ENCODE measurements around the gene ASNSD1. TPM values are rescaled to one million over a fixed set of nuclear protein-coding genes. Genes with fewer than 3 reads are reported as not detected.
"Not testable (repeated sequence)": the region's sequence is repeated elsewhere in the genome, so short reads cannot be mapped to it uniquely, and the experiment has no call there.

ASNSD1 gene
- total RNA-seq, 2 donors from 2014 or later: 52.1 to 59.1 TPM

DNA sequence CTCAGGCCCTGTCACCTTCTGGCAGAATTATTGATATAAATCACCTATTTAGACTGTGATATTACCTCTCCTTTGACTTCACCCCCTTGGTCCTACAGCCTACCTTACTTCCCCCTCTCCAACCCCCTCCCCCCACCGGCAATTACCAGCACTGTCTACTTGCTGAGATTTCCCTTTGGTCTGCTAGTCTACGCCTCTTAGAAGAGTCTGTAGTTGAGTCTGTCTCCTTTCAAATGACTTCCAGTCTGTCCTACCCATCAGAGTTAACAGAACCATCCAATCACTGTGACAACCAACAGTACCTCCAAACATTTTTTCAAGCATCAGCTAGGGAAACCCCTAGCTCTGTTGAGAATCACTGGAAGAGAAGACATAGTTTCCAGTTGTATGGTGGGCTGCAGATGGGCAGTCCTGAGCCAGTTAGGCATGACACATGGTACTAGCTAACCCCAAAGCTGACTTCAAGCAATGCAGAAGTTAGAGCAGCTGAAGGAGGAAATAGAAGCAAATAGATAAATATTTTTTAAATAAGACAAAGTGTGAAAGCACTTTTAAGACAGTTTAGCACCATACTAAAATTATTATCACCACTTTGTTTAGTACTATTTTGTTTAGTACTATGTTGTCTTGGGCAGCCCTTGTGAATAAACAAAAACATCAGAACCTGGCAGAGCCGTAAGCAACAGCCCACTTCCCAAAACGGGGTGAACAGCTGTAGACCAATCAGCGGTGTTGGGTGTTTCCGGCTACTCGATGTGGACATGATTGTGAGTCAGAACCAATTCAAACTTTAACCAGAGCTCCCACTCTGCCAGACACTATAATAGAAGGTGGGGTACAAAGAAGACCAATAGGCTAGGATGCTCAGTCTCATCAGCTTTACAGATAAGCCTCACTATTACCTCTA, 2.7 kb upstream of the ASNSD1 start:
- DNase-seq: no peak
- Mint-ChIP-seq H3K27me3 (ENCODE audit: low read depth) (no peaks in the 10 kb centered on the region), H3K36me3 (ENCODE audit: insufficient read depth in 2 of 2) (peaks cover 0 to 2% of the 10 kb centered on the region in 2 donors), H3K4me1 (ENCODE audit: low read depth) (peaks cover 36% of the 10 kb centered on the region), H3K9me3 (peaks cover 0 to 2% of the 10 kb centered on the region in 2 donors), H3K27ac (peak overlapping the region; percentile 33), H3K4me3 (peak overlapping the region; percentile 53 to 56)
- ATAC-seq (replicated peaks in 1 of 2): peak; percentile 4 to 17

DNA sequence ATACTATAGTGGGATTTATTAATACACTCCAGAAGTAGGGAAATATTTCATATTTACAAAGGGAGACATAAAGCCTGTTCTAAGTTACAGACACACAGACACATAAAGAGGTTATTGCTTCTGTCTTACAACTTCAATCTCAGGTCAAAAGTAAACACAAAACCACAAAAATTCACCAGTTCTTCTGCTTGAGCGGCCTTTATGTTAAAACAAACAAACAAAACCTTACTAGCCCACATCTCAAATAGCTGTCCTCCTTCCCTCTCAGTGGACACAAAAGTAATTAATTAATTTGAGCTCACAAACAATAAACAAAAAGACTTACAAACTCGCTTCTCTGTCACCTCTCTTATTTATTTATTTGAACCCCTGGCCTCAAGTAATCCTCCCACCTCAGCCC, 1.5 kb upstream of the ASNSD1 start:
- Mint-ChIP-seq H3K9me3 (no peaks in the 10 kb centered on the region), H3K4me3 (no peak overlapping the region), H3K27ac (peak overlapping the region; percentile 67), H3K4me1 (ENCODE audit: low read depth) (peaks cover 48% of the 10 kb centered on the region), H3K27me3 (ENCODE audit: low read depth) (no peaks in the 10 kb centered on the region), H3K36me3 (ENCODE audit: insufficient read depth in 2 of 2) (peaks cover 0 to 2% of the 10 kb centered on the region in 2 donors)
- DNase-seq (no peak), ATAC-seq (replicated peaks in 1 of 2) (no peak)

DNA sequence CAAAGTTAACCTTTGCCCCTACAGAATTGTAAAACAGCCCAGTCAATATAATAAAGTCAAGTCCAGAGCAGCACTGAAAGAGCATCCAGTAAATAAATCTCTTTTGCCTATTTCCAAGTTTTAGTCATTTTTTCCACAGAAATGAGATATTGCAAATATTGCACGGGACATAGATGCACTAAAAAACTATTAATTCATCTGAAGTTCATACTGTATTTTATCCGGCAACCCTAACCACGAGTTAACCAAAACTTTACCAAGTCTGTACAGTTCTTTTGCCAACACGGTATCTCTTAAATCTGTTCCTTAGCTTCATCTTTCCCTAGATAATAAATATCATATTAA, 484 bp upstream of the ASNSD1 start:
- DNase-seq (no peak), ATAC-seq (replicated peaks in 1 of 2) (no peak)
- no peaks in the 10 kb centered on the region for H3K27me3 Mint-ChIP-seq (ENCODE audit: low read depth)
- H3K36me3 Mint-ChIP-seq (ENCODE audit: insufficient read depth in 2 of 2): peaks cover 0 to 2% of the 10 kb centered on the region in 2 donors
- no peak overlapping the region for H3K27ac Mint-ChIP-seq
- H3K4me1 Mint-ChIP-seq (ENCODE audit: low read depth): peaks cover 53% of the 10 kb centered on the region
- no peak overlapping the region for H3K4me3 Mint-ChIP-seq
- H3K9me3 Mint-ChIP-seq: no peaks in the 10 kb centered on the region

DNA sequence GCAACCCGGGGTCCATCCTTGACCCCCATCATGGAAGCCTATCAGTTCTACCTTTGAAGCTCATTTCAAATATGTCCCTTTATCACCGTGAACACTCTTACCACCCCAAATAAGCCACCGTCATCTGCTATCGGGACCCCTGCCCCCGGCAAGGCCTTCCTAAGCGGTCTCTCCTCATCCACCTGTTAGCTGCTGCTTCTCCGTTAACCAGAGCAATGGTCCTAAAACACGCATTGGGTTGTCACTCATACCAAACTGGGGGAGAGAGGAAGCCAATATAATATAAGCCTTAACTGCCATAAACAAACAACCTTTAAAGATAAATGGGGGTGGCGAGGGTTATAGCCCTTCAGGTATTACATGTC, 680 bp downstream of the ASNSD1 start:
- H3K36me3 Mint-ChIP-seq (ENCODE audit: insufficient read depth in 2 of 2): peaks cover 2 to 12% of the 10 kb centered on the region in 2 donors
- no peak for ATAC-seq (replicated peaks in 1 of 2)
- H3K4me3 Mint-ChIP-seq: no peak overlapping the region
- no peak overlapping the region for H3K27ac Mint-ChIP-seq
- no peak for DNase-seq
- no peaks in the 10 kb centered on the region for H3K9me3 Mint-ChIP-seq
- H3K27me3 Mint-ChIP-seq (ENCODE audit: low read depth): no peaks in the 10 kb centered on the region
- H3K4me1 Mint-ChIP-seq (ENCODE audit: low read depth): peaks cover 50% of the 10 kb centered on the region

DNA sequence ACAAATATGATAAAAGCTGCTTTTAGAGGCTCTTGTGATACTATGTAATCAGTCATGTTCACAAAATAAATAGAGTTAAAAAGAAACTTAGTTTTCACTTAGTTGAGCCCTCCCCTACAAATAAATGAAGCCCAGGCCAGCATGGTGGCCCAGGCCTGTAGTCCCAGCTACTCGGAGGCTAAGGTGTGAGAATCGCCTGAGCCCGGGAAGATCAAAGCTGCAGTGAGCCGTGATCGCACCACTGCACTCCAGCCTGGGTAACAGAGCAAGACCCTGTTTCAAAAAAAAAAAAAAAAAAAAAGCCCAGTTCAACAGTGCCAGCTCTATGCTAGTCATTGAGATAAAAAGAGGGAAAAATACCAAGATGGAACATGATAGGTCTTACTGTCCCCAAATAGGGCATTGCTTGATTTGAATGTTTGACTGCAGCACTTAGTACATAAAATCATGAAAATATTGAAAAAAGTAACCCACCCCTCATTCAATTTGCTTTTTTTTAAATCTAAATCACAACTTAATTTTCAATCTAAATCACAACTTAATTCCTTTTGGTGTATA, 1.5 kb downstream of the ASNSD1 start:
- H3K27ac Mint-ChIP-seq: no peak overlapping the region
- ATAC-seq (replicated peaks in 1 of 2) (no peak), DNase-seq (no peak)
- H3K4me1 Mint-ChIP-seq (ENCODE audit: low read depth): peaks cover 46% of the 10 kb centered on the region
- no peaks in the 10 kb centered on the region for H3K9me3 Mint-ChIP-seq
- peaks cover 2 to 14% of the 10 kb centered on the region in 2 donors for H3K36me3 Mint-ChIP-seq (ENCODE audit: insufficient read depth in 2 of 2)
- no peak overlapping the region for H3K4me3 Mint-ChIP-seq
- no peaks in the 10 kb centered on the region for H3K27me3 Mint-ChIP-seq (ENCODE audit: low read depth)

DNA sequence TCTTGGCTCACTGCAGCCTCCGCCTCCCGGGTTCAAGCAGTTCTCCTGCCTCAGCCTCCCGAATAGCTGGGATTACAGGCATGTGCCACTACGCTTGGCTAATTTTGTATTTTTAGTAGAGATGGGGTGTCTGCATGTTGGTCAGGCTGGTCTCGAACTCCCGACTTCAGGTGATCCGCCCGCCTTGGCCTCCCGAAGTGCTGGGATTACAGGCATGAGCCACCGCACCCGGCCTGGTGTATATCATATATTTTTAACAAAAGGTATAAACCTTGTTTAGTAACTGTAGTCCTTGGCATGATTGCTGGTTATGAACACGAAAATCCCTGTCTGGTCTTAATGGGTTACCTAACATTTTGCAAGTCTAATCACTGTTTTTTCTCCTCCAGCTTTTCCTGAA, 2.1 kb downstream of the ASNSD1 start:
- Mint-ChIP-seq H3K4me3 (peak overlapping the region; percentile 54 to 71), H3K36me3 (ENCODE audit: insufficient read depth in 2 of 2) (peaks cover 2 to 16% of the 10 kb centered on the region in 2 donors), H3K27ac (peak overlapping the region; percentile 66), H3K4me1 (ENCODE audit: low read depth) (peaks cover 45% of the 10 kb centered on the region)
- not testable (repeated sequence) for H3K9me3 Mint-ChIP-seq; DNase-seq; H3K27me3 Mint-ChIP-seq (ENCODE audit: low read depth); ATAC-seq (replicated peaks in 1 of 2)

DNA sequence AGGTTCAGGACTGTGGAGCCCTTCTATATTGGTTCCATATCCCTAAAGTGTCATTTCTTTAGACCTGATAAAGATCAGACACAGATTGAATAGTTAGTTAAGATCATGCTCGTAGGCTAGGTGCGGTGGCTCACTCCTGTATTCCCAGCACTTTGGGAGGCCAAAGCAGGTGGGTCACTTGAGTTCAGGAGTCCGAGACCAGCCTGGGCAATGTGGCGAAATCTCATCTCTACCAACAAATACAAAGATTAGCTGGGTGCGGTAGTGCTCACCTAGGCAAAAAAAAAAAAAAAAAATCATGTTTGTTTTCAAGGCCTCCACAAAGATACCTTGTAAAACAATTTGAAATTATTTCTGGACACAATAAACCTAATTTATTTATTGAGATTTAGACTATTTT, 8.7 kb downstream of the ASNSD1 start:
- Mint-ChIP-seq H3K27ac (no peak overlapping the region), H3K4me3 (no peak overlapping the region)

DNA sequence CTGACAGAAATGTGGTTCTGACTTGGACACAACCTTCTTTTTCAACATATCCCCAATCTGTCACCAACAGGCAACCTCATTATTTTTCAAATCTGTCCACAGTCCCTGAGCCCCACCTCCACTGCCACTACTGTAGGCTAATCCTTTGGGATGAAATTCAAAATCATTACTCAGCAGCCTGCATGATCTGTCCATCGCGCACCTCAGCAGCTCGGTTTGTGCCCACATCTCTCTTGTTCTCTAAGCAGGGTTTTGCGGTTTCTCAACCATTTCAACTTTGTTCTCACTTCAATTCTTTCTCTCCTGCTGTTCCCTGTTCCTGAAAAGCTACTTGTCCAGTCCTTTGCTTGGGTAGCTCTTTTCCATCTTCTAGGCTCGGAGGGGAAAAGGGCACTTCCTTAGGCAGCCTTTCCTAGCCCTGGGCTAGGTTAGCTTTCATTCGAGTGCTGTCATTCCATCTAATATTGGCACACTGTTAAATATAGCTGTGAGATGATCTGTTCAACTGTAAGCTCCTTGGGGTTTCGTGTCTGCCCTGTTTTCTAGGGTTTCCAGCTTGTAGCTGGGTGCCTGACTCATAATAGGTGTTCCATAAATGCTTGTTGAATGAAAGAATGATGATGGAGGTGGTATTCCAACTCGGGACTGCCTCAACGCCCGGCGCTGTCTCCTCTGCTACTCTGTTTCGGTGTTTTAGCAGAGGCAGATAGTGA, 12.6 kb downstream of the ASNSD1 start:
- DNase-seq: no peak
- Mint-ChIP-seq H3K27ac (peak overlapping the region; percentile 79), H3K36me3 (ENCODE audit: insufficient read depth in 2 of 2) (peaks cover 13 to 34% of the 10 kb centered on the region in 2 donors), H3K4me3 (peak overlapping the region; percentile 94 to 96), H3K9me3 (peaks cover 3 to 11% of the 10 kb centered on the region in 2 donors), H3K4me1 (ENCODE audit: low read depth) (peaks cover 23% of the 10 kb centered on the region), H3K27me3 (ENCODE audit: low read depth) (no peaks in the 10 kb centered on the region)
- ATAC-seq (replicated peaks in 1 of 2): peak in 1 of 2 donors; percentile 37

More for the DNA sequence above, 8.7 kb downstream of the ASNSD1 start:
- Mint-ChIP-seq H3K9me3 (no peaks in the 10 kb centered on the region), H3K27me3 (ENCODE audit: low read depth) (no peaks in the 10 kb centered on the region), H3K36me3 (ENCODE audit: insufficient read depth in 2 of 2) (peaks cover 4 to 28% of the 10 kb centered on the region in 2 donors), H3K4me1 (ENCODE audit: low read depth) (peaks cover 29% of the 10 kb centered on the region)
- no peak for DNase-seq
- no peak for ATAC-seq (replicated peaks in 1 of 2)

DNA sequence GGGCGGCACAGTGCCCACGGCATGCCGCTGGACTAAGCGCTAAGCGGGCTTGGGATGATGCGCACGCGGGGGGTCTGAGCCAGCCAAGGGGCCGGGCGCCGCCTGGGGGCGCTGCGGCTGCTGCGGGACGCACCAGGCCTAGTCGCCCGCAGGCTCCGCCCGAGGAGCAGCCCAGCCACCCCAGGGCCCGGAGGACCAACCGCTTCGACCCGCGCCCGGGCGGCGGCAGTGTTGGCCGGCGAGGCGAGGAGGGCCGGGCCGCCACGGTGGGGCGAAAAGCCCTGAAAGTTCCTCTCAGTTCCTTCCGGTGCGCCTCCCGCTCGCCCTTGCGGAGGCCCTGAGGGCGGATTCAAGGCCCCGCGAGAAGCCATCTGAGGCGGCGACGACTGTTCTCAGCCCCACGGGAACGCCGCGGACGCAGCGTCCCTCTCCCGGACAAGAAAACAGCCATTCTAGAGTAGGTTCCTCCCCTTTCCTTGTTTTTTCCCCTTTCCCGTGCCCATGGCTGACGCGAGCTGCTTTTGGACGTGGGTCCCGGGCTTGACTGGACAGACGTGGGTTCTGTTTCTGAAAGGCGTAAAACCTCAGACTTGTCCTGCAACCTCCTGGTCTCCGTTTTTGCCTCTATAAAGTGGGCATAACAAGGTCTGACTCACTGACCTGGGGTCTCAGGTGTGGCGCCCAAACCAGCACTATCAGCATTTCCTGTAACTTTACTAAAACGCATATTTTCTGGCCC, 13.3 kb downstream of the ASNSD1 start, which contains the start of gene ANKAR:
ANKAR (plus strand) TSS at position 297 of the 739 bp plus-strand sequence. CDS start 1,821 bp downstream, outside the sequence.
- Mint-ChIP-seq H3K27ac (peak within 1 kb of the TSS; percentile 97), H3K9me3 (peaks cover 3 to 13% of the 10 kb centered on the region in 2 donors), H3K27me3 (ENCODE audit: low read depth) (no peaks in the 10 kb centered on the region), H3K4me1 (ENCODE audit: low read depth) (peaks cover 23% of the 10 kb centered on the region), H3K4me3 (peak within 1 kb of the TSS; percentile 94 to 96), H3K36me3 (ENCODE audit: insufficient read depth in 2 of 2) (peaks cover 17 to 31% of the 10 kb centered on the region in 2 donors)
- DNase-seq: peak; percentile 87 to 90
- ATAC-seq (replicated peaks in 1 of 2): peak; percentile 97

DNA sequence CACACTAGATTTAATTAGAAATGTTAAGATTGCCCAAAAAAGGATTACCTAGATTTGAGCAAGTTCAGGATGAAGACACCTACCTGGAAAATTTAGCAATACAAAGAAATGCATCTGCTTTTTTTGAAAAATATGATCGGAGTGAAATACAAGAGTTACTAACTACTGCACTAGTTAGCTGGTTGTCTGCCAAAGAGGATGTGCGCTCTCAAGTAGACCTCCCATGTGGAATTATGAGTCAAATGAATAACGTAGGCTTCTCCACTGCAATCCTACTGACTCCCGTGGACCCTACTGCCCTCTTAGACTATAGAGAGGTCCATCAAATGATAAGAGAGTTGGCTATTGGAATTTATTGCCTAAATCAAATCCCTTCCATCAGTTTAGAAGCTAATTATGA, 15.2 kb downstream of the ASNSD1 start:
- H3K4me3 Mint-ChIP-seq: no peak overlapping the region
- H3K9me3 Mint-ChIP-seq: peaks cover 4 to 13% of the 10 kb centered on the region in 2 donors
- H3K36me3 Mint-ChIP-seq (ENCODE audit: insufficient read depth in 2 of 2): peaks cover 21 to 30% of the 10 kb centered on the region in 2 donors
- ATAC-seq (replicated peaks in 1 of 2) (no peak), DNase-seq (no peak)
- peaks cover 41% of the 10 kb centered on the region for H3K4me1 Mint-ChIP-seq (ENCODE audit: low read depth)
- no peak overlapping the region for H3K27ac Mint-ChIP-seq
- no peaks in the 10 kb centered on the region for H3K27me3 Mint-ChIP-seq (ENCODE audit: low read depth)

DNA sequence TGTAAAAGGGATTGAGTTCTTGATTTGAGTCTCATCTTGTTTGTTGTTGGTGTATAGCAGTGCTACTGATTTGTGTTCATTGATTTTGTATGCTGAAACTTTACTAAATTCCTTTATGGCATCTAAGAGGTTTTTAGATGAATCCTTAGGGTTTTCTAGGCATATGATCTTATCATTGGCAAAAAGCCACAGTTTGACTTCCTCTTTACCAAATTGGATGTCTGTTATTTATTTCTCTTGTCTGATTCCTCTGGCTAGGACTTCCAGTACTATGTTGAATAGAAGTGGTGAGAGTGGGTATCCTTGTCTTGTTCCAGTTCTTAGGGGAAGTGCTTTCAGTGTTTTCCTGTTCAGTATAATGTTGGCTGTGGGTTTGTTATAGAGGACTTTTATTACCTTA, 18.0 kb downstream of the ASNSD1 start:
- Mint-ChIP-seq H3K4me3 (no peak overlapping the region), H3K27ac (no peak overlapping the region), H3K4me1 (ENCODE audit: low read depth) (peaks cover 49% of the 10 kb centered on the region), H3K9me3 (peaks cover 4 to 13% of the 10 kb centered on the region in 2 donors), H3K36me3 (ENCODE audit: insufficient read depth in 2 of 2) (peaks cover 20 to 22% of the 10 kb centered on the region in 2 donors), H3K27me3 (ENCODE audit: low read depth) (no peaks in the 10 kb centered on the region)
- no peak for ATAC-seq (replicated peaks in 1 of 2)
- DNase-seq: no peak

DNA sequence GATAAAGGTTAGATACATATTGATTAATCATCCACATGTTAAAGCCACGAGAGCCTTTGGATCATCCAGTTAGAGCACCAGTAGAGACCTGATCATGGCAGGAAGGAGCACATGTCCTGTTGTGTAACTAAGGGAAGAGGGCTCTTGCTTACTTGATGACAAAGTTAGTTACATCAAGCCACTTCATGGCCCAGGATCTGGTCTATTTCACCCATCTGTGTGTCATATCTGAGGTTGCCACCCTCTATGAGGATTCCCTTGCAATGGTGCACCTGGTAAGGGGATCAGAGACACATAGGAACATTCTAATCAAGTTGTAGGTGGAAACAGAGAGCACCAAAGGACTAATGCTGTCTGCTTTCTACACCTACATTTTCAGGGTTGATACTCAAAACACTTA, 19.9 kb downstream of the ASNSD1 start:
- no peak overlapping the region for H3K27ac Mint-ChIP-seq
- H3K4me1 Mint-ChIP-seq (ENCODE audit: low read depth): peaks cover 48% of the 10 kb centered on the region
- H3K4me3 Mint-ChIP-seq: peak overlapping the region in 1 of 2 donors; percentile 58
- ATAC-seq (replicated peaks in 1 of 2) (peak; percentile 54 to 62), DNase-seq (no peak)
- no peaks in the 10 kb centered on the region for H3K27me3 Mint-ChIP-seq (ENCODE audit: low read depth)
- H3K36me3 Mint-ChIP-seq (ENCODE audit: insufficient read depth in 2 of 2): peaks cover 19 to 20% of the 10 kb centered on the region in 2 donors
- peaks cover 4 to 12% of the 10 kb centered on the region in 2 donors for H3K9me3 Mint-ChIP-seq

All from activated T-cell treated with anti-CD3 and anti-CD28 coated beads, Interleukin-2, amount 50 U/mL, for 72 hours (primary cell).